Measurements from ENCODE around the gene SLC41A3. TPM values are rescaled to one million over a fixed set of nuclear protein-coding genes. Genes with fewer than 3 reads are reported as not detected.
"Not testable (repeated sequence)": the region's sequence is repeated elsewhere in the genome, so short reads cannot be mapped to it uniquely, and the experiment has no call there.

SLC41A3 gene
- total RNA-seq, 4 donors from 2014 or later, result 32.3 to 51.3 (median 44.0) TPM

GRCh38 chr3:126050050-126050392, 33.9 kb downstream of the SLC41A3 start:
- no peaks in the 10 kb centered on the region for H3K9me3 ChIP-seq
- peaks cover 12% of the 10 kb centered on the region for H3K36me3 ChIP-seq
- TF ChIP-seq EP300 (IDR thresholded peaks at IDR 0.05) (no peak), POLR2AphosphoS5 (IDR thresholded peaks at IDR 0.05) (no peak), POLR2A (IDR thresholded peaks at IDR 0.05) (no peak)
- TF ChIP-seq, protein P1, sequence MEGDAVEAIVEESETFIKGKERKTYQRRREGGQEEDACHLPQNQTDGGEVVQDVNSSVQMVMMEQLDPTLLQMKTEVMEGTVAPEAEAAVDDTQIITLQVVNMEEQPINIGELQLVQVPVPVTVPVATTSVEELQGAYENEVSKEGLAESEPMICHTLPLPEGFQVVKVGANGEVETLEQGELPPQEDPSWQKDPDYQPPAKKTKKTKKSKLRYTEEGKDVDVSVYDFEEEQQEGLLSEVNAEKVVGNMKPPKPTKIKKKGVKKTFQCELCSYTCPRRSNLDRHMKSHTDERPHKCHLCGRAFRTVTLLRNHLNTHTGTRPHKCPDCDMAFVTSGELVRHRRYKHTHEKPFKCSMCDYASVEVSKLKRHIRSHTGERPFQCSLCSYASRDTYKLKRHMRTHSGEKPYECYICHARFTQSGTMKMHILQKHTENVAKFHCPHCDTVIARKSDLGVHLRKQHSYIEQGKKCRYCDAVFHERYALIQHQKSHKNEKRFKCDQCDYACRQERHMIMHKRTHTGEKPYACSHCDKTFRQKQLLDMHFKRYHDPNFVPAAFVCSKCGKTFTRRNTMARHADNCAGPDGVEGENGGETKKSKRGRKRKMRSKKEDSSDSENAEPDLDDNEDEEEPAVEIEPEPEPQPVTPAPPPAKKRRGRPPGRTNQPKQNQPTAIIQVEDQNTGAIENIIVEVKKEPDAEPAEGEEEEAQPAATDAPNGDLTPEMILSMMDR (IDR thresholded peaks at IDR 0.05), result no peak
- H3K4me3 ChIP-seq, result no peak overlapping the region
- H3K4me1 ChIP-seq, result no peaks in the 10 kb centered on the region
- no peak for DNase-seq (ENCODE audit: low spot score in 2 of 2)
- H3K27me3 ChIP-seq, result no peaks in the 10 kb centered on the region
- 94% methylated on average over 3 of the region's 3 CpGs for WGBS
- H3K27ac ChIP-seq, result no peak overlapping the region

GRCh38 chr3:126049289-126050049, 34.5 kb downstream of the SLC41A3 start:
- H3K4me3 ChIP-seq, result no peak overlapping the region
- TF ChIP-seq POLR2AphosphoS5 (IDR thresholded peaks at IDR 0.05), result no peak
- H3K27ac ChIP-seq, result no peak overlapping the region
- no peaks in the 10 kb centered on the region for H3K4me1 ChIP-seq
- H3K27me3 ChIP-seq, result no peaks in the 10 kb centered on the region
- DNase-seq (ENCODE audit: low spot score in 2 of 2), result peak in 1 of 2 donors; percentile 24
- H3K9me3 ChIP-seq, result no peaks in the 10 kb centered on the region
- 87% methylated on average over 5 of the region's 5 CpGs for WGBS
- peaks cover 12% of the 10 kb centered on the region for H3K36me3 ChIP-seq

- WGBS, result 92% methylated on average over 4 of the region's 4 CpGs
- TF ChIP-seq EP300 (IDR thresholded peaks at IDR 0.05), result no peak
- no peak for TF ChIP-seq POLR2A (IDR thresholded peaks at IDR 0.05)
- TF ChIP-seq POLR2AphosphoS5 (IDR thresholded peaks at IDR 0.05), result no peak
- TF ChIP-seq, protein P1 (IDR thresholded peaks at IDR 0.05), result no peak
- no peaks in the 10 kb centered on the region for H3K27me3 ChIP-seq
- no peak overlapping the region for H3K4me3 ChIP-seq
- H3K36me3 ChIP-seq, result no peaks in the 10 kb centered on the region
- H3K27ac ChIP-seq, result no peak overlapping the region
- H3K9me3 ChIP-seq, result no peaks in the 10 kb centered on the region
- DNase-seq (ENCODE audit: low spot score in 2 of 2), result no peak
- H3K4me1 ChIP-seq, result no peaks in the 10 kb centered on the region
These were observed 43.5 kb downstream of the SLC41A3 start for GRCh38 chr3:126040386-126040785.

DNA sequence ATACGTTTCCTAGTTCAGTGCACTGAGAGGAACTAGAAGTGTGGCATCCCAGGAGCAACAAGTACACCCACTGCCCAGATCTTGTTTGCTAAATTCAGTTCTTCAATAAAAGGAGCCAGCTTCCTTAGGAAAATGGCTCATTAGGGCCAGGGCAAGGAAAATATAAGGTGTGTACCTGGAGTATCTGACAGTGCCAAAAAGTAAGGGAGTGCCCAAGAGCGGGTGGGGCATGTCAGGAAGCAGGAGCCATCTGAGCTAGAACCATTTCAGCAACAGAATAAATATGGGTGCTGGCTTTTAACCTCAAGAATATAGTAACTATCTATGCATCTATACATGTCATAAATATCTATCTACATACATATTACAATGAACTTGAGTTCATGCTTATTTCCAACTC, 44.1 kb downstream of the SLC41A3 start:
- no peaks in the 10 kb centered on the region for H3K36me3 ChIP-seq
- H3K27me3 ChIP-seq, result no peaks in the 10 kb centered on the region
- DNase-seq (ENCODE audit: low spot score in 2 of 2), result no peak
- no peaks in the 10 kb centered on the region for H3K9me3 ChIP-seq
- no peak overlapping the region for H3K27ac ChIP-seq
- TF ChIP-seq EP300 (IDR thresholded peaks at IDR 0.05) (no peak), POLR2A (IDR thresholded peaks at IDR 0.05) (no peak), POLR2AphosphoS5 (IDR thresholded peaks at IDR 0.05) (no peak)
- TF ChIP-seq, protein P1 (IDR thresholded peaks at IDR 0.05), result no peak
- H3K4me1 ChIP-seq, result no peaks in the 10 kb centered on the region
- 66% methylated on average over 2 of the region's 2 CpGs for WGBS
- H3K4me3 ChIP-seq, result no peak overlapping the region

- H3K4me1 ChIP-seq, H3K27ac ChIP-seq, H3K9me3 ChIP-seq, H3K36me3 ChIP-seq, H3K27me3 ChIP-seq, H3K4me3 ChIP-seq: not testable (repeated sequence)
- 59% methylated on average over 2 of the region's 2 CpGs for WGBS
- DNase-seq (ENCODE audit: low spot score in 2 of 2), result peak in 1 of 2 donors; percentile 37
These were observed 45.1 kb downstream of the SLC41A3 start for GRCh38 chr3:126038791-126039190.

- WGBS, result 94% methylated on average over 10 of the region's 10 CpGs
- no peak overlapping the region for H3K4me3 ChIP-seq
These were observed 47.8 kb downstream of the SLC41A3 start for GRCh38 chr3:126036056-126036549.

More at GRCh38 chr3:126036056-126036549, 47.8 kb downstream of the SLC41A3 start:
- Histone ChIP-seq H3K36me3 (peaks cover 11% of the 10 kb centered on the region), H3K27ac (no peak overlapping the region), H3K27me3 (no peaks in the 10 kb centered on the region), H3K9me3 (no peaks in the 10 kb centered on the region), H3K4me1 (no peaks in the 10 kb centered on the region)
- TF ChIP-seq POLR2AphosphoS5 (IDR thresholded peaks at IDR 0.05) (no peak), EP300 (IDR thresholded peaks at IDR 0.05) (no peak), POLR2A (IDR thresholded peaks at IDR 0.05) (no peak)
- TF ChIP-seq, protein P1 (IDR thresholded peaks at IDR 0.05), result no peak
- DNase-seq (ENCODE audit: low spot score in 2 of 2), result peak in 1 of 2 donors; percentile 40

All from suprapubic skin (tissue), 4 donors.